AG09309 (cell line): ENCODE results near the gene MRPS6.

Source experiments
- DNase-seq: peaks from one replicate; pipeline ENCODE4 v3.0.0-alpha.2; 2010; ENCODE audit warnings: low read depth
- H3K4me3 ChIP-seq: 2 replicates; pipeline ENCODE4 v1.5.1; 2011; ENCODE audit warnings: mild to moderate bottlenecking, low read depth, low read length, moderate library complexity; ENCODE audit not compliant: control insufficient read depth
- TF ChIP-seq, protein P1 (sequence below): IDR thresholded peaks from 2 replicates; pipeline ENCODE4 v1.5.1; 2011; ENCODE audit warnings: mild to moderate bottlenecking, low read depth, low read length, inconsistent platforms; ENCODE audit not compliant: insufficient read depth, control insufficient read depth; ENCODE audit errors: missing control alignments

MRPS6 gene

DNA sequence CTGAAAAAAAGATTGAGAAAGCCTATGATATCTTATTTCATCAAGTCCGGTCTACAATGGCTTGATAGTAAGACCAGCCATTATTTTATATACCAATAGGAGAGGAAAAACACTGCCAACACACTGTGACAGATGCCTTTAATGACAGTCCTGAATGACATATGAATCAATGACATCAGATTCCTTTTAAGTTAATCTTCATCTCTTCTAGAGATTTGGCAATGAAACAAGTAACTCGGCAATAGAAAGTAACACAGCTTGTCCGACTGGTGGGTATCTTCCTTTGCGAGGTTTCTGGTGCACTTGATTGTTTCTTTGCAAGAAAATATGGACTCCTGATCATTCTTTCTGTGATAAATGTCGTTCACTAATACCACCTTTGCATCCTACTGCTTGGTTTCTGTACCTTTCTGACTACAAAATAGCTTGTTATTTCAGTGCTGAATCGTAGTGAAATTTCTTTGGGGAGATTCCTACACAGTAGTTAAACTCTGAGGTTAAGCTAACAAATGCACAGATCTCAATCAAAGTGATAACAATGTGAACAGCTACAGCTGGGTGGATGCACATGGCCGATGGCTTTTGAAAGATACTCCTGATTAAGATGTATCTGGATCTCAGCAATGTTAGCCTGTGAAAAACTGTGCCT is 104.7 kb downstream of the MRPS6 start:
- DNase-seq: no peak
- TF ChIP-seq, protein P1, sequence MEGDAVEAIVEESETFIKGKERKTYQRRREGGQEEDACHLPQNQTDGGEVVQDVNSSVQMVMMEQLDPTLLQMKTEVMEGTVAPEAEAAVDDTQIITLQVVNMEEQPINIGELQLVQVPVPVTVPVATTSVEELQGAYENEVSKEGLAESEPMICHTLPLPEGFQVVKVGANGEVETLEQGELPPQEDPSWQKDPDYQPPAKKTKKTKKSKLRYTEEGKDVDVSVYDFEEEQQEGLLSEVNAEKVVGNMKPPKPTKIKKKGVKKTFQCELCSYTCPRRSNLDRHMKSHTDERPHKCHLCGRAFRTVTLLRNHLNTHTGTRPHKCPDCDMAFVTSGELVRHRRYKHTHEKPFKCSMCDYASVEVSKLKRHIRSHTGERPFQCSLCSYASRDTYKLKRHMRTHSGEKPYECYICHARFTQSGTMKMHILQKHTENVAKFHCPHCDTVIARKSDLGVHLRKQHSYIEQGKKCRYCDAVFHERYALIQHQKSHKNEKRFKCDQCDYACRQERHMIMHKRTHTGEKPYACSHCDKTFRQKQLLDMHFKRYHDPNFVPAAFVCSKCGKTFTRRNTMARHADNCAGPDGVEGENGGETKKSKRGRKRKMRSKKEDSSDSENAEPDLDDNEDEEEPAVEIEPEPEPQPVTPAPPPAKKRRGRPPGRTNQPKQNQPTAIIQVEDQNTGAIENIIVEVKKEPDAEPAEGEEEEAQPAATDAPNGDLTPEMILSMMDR: no peak
- H3K4me3 ChIP-seq: no peak overlapping the region

DNA sequence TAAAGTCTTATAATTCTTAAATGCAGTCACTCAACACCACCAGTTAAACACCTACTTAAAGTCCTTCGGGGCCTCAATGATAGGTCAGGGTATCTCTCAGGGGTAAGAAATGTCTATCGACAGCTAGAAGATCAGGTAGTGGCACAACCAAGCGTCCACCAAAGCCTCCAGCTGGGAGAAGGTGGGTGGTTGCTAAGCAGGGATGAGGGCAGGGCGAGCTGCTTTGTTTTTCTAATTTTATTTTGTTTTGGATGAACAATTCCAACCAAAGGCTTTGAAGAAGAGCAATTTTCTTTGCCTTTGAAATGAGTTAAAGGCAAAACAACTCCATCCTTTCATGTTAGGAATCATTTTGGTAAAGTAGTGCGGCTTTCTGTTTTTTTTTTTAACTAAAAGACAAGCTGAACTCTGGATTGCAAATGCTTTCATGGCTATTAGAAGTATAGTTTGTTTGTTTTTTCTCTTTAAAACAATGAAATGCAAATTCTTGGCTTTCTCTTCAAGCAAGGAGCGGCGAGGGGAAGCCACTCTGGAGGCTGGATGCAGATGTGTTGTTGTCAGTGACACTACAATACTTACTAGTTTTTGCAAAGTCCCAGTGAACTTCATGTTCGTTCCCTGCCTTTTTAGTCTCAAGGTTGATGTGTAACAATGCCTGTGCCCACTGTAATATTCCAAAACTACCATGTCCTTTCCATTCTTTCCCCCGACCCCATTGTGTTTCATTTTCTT is 106.0 kb downstream of the MRPS6 start:
- H3K4me3 ChIP-seq: no peak overlapping the region
- no peak for DNase-seq
- TF ChIP-seq, protein P1: no peak

DNA sequence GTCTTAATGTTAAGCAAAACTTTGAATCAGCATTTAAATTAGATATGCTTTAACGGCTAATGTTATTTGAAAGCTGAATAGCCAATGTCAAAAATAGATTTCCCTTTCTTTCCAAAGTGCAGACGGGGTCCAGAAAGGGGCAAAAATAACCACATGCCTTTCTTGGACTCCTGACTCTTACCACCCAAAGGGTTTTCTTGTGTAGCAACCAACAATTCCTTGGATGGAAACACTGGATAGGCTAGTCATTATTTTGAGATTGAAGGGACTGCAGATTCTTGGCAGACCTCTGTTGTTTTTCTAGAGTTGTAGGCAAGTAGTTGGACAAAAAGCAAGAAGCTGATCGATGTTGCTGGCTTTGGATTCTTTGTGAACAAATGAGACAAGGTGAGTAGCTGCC is 107.0 kb downstream of the MRPS6 start:
- TF ChIP-seq, protein P1: no peak
- H3K4me3 ChIP-seq: no peak overlapping the region
- no peak for DNase-seq

DNA sequence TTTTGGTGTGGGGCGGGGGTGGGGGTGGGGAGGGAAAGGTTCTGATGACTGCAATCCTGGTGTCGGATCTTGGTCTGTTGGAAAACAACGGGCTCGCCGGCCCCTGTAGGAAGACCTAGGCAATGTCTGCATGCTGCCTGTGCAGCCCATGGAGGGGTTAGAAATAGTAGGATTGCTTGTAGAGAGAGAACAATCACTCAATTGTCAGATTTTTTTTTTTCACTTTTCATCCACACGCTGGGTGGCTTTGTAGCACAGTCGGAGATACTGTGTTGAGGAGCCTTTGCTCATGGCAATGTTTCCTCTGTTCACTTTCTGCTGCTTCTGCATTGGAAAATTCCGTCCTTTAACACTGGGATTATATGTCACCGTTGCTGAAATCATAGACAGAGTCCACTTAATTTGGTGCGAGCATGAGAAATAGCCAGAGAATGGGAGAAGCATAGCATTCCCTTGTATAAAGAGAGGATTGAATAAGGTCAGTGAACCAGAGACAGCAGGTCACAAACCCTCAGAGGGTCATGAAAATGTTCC is 107.5 kb downstream of the MRPS6 start:
- TF ChIP-seq, protein P1: no peak
- DNase-seq: no peak

DNA sequence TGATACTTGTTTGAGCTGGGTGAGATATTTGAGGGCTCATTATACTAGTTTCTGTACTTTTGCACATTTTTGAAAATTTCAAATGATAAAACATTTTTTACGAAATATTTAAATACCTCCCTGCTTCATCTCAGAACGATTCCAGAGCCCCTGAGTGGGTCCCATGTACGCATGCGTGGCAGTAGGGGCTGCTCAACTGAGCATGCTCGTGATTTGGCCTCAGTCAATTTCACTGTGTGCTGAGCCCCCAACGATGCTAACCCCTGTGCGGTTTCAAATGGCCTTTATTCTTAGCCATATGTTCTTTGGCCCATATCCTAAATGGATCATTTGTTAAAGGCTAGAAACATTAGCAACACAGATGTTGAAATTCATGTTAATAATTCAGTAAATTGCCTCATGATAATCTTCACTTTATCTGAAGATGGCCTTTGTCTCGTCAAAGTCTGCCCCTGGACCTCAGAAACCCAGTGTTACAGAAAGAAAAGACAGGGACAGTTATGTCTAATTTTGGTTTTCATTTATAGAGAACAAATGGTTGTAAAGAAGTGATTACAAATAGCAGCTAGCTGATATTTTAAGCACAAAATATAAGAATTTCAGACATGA is 108.2 kb downstream of the MRPS6 start:
- H3K4me3 ChIP-seq: no peak overlapping the region
- TF ChIP-seq, protein P1: no peak
- DNase-seq: no peak

More for the DNA sequence above, 107.5 kb downstream of the MRPS6 start:
- H3K4me3 ChIP-seq: no peak overlapping the region

DNA sequence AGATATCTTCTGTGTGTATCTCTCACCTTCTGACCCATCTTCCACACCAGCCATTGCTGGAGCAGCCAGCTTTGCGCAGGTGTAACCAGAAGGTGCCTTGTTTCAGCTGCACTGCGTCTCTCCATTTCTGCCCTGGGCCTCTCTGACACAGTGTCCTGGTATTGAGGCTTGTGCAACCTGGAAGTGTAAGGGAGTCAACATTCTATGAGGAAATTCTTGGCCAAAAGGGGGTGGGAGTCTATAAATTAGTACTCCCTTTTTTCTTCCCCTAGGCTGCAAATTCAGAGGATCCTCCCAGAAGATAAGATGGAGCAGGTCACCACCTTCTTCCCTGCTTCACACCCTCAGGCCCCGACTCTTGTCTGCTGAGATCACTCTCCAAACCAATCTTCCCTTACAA is 109.1 kb downstream of the MRPS6 start:
- DNase-seq: no peak
- no peak overlapping the region for H3K4me3 ChIP-seq
- TF ChIP-seq, protein P1: no peak
